AG08396 (cell line): ENCODE measurements around the gene OR6C70.
"Not testable (repeated sequence)": the region's sequence is repeated elsewhere in the genome, so short reads cannot be mapped to it uniquely, and the experiment has no call there.

ENCODE experiments used
- DNase-seq: peaks from one replicate; pipeline ENCODE4 v3.0.0; 2012; ENCODE audit warnings: low spot score, mixed read lengths

OR6C70 gene

DNA sequence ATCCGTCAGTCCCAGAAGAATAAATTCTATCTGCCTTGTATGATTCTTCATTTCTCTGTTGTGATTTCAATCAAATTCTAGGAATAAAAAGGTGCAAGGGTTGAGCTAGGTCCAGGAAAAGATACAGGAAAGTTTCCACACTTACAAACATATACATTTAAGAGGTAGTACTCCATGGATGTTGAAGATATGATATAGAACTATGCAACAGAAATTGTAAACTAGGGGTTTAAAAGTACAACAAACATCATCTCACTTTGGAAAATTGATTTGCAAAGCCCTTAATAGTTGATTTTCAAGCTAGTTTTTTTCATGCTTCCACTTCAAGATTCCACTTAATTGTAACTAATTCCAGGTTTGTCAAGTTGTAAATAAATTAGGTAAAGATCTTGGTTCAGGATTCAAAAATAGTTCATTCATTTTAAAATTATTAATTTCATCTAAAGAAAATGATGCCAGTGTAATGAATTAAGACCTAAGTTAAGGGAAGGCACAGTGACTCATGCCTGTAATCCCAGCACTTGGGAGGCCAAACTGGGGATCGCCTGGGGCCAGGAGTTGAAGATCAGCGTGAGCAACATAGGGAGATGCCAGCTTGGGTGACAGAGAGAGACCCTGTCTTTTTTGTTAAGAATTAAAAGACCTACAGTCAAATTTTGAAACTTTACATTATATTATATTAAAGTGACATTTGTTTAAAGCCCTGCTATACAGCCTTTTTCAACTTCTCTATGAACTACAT is at the start of gene OR6C70:
Gene OR6C70 (minus strand): TSS at position 51 of the 742 bp plus-strand sequence. CDS start 0 bp downstream, at position 51.
- DNase-seq, result no peak

DNA sequence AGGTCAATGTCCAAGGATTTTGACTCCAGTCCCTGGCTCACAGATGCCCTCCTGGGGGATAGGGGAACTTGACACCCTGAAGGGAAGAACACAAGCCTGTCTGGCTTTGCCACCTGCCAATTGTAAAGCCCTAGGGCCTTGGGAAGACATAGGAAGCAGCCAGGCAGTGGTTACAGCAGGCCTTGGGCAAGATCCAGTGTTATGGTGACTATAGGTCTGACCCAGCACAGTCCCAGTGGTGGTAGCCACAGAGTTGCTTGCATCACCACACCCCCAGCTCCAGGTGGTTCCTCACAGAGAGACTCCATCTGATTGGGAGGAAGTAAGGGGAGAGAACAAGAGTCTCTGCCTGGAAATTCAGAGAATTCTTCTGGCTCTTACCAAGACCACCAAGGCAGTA is 46.5 kb upstream of the OR6C70 start:
- DNase-seq, result no peak

DNA sequence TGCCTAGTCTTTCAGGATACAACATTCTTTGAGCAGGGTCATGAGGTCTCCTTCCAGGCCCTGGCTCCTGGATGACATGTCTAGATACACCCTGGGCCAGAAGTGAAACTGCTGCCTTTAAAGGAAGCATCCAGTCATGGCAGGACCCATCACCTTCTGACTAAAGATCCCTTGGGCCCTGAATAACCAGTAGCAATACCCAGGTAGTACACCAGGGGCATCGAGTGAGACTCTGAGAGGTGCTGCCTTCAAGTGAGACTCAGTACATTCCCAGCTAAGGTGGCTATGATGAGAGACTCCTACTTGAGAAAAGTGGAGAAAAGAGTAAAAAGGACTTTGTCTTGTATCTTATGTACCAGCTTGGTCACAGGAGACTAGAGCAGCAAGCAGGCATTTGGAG is 45.8 kb upstream of the OR6C70 start:
- no peak for DNase-seq

DNA sequence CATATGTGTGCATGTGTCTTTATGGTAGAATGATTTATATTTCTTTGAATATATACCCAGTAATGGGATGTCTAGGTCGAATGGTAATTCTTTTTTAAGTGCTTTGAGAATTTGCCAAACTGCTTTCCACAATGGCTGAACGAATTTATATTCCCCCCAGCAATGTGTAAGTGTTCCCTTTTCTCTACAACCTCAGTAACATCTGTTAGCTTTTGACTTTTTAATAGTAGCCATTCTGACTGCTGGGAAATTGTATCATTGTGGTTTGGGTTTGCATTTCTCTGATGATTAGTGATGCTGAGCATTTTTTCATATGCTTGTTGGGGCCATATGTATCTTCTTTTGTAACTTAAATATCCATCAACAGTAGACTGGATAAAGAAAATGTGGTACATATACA is 31.7 kb upstream of the OR6C70 start:
- DNase-seq, result no peak

DNA sequence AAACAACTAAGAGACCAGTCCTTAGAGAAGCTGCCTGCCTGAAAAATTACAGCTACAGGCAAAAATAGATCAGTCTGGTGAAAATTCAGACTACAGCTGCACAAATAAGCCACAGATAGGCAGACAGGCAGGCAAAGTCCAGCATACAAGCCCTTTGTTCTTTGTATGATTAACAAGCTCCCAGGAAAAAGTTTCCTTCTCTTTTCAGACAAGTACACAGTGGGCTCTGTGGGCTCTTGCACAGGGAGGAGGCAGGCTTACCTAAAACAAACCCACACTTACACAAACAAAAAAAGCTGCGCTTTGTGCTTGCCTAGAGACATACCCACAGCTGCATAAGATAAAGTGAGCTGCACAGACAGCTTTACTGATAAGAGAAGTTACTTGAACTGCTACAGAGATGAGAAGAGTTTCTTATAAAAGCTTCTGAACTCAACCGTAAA is 29.9 kb upstream of the OR6C70 start:
- no peak for DNase-seq

DNA sequence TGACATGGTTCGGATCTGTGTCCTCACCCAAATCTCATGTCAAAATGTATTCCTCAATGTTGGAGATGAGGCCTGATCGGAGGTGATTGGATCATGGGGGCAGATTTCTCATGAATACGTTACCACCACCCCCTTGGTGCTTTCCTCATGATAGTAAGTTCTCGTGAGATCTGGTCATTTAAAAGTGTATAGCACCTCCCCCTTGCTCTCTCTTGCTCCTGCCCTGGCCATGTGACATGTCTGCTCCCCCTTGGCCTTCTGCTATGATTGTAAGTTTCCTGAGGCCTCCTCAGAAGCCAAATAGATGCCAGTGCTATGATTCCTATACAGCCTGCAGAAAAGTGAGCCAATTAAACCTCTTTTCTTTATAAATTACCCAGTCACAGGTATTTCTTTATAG is 29.3 kb upstream of the OR6C70 start:
- DNase-seq, result no peak

DNA sequence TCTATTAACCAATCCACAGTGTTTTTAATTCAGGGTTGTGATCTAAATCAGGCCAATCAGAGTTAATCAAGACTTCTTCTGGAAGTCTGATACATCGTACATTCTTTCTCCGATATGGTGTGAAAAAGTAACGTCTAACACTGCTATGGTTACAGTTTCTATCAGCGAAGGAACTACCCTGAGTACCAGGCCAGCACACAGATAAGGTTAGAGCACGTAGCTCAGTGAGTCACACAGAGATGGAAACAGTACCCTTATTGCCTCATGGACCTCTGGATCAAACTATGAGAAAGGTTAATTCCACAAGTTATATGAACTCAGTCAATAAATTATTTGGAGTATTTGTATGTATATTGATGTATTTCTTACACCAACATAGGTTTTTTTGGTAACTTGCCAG is 25.6 kb upstream of the OR6C70 start:
- no peak for DNase-seq

DNA sequence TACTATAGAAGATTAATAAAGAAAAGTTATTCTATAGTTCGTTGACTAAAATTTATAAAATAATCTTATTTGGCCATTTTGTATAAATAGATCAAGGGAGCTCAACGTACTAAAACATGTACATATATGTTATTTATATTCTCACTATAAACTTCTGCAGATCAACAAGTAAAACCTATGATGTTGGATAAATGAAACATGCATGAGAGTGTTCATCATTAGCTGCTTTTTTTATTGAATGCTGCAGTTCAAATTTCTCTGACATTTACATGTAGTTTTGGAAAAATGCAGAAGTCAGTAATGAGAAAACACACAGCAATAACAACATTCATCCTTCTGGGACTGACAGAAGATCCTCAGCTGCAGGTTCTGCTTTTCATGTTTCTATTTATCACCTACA is 22.1 kb upstream of the OR6C70 start, which contains the start of gene OR6C68:
Gene OR6C68 (plus strand): TSS at position 301 of the 400 bp plus-strand sequence. CDS start 0 bp downstream, at position 301.
- DNase-seq, result no peak

DNA sequence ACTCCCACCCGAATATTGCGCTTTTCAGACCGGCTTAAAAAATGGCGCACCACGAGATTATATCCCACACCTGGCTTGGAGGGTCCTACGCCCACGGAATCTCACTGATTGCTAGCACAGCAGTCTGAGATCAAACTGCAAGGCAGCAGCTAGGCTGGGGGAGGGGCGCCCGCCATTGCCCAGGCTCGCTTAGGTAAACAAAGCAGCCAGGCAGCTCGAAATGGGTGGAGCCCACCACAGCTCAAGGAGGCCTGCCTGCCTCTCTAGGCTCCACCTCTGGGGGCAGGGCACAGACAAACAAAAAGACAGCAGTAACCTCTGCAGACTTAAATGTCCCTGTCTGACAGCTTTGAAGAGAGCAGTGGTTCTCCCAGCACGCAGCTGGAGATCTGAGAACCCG is 14.3 kb upstream of the OR6C70 start:
- DNase-seq, result not testable (repeated sequence)

DNA sequence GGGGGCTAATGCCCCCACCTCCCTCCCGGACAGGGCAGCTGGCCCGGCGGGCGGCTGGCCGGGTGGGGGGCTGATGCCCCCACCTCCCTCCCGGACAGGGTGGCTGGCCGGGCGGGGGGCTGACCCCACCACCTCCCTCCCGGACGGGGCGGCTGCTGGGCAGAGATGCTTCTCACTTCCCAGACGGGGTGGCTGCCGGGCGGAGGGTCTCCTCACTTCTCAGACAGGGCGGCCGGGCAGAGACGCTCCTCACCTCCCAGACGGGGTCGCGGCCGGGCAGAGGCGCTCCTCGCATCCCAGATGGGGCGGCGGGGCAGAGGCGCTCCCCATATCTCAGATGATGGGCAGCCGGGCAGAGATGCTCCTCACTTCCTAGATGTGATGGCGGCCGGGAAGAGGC is 9.2 kb upstream of the OR6C70 start:
- not testable (repeated sequence) for DNase-seq

DNA sequence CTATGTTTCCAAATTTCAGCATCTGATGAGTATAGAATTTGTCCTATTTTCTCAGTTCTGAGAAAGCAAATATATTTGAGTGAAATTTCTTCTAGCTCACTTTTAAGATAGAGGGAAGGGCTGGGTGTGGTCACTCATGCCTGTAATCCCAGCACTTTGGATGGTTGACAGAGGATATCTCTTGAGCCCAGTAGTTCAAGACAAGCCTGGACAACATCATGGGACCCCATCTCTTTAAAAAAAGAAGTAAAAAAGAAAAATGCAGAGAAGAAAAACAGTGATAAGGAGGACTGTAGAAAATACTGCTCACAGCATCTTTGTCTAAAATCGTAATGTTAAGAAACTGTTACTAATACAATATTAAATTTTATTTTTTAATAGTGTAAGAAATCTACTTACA is 2.3 kb upstream of the OR6C70 start:
- no peak for DNase-seq

DNA sequence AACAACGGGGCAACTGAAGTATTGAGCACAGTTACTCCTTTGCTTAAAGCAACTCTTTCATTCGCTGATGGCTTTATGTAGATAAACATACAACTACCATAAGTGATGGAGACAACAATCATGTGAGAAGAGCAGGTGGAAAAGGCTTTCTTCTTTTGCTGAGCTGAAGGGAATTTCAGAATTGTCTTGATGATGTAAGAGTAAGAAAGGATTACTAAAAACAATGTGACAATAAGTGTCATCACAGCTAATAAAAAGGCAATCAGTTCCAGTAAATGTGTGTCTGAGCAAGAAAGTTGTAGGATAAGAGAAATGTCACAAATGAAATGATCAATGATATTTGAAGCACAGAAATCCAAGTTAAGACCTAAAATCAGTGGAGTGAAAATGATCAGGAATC is 647 bp downstream of the OR6C70 start:
- DNase-seq, result no peak

DNA sequence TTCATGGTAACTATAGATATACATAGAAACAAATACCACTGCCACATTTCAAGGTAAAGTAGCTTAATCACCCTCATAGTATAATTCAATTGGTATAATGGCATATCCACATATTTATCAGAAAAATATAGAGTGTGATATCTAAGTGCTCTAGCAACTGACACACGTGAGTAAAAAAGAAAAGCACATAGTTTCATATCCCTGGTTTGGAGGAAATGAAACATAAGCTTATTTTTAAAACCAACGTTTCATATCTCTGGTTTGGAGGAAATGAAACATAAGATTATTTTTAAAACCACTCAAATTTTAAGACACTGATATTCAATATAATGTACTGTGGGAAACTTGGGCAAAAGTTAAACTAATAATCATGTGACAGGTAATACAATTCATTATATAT is 2.1 kb downstream of the OR6C70 start:
- DNase-seq, result no peak

DNA sequence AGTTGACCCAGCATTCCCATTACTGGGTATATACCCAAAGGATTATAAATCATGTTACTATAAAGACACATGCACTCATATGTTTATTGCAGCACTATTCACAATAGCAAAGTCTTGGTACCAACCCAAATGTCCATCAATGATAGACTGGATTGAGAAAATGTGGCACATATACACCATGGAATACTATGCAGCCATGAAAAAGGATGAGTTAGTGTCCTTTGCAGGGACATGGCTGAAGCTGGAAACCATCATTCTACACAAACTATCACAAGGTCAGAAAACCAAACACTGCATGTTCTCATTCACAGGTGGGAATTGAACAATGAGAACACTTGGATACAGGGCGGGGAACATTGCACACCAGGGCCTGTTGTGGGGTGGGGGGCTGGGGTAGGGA is 5.0 kb downstream of the OR6C70 start:
- DNase-seq, result not testable (repeated sequence)

DNA sequence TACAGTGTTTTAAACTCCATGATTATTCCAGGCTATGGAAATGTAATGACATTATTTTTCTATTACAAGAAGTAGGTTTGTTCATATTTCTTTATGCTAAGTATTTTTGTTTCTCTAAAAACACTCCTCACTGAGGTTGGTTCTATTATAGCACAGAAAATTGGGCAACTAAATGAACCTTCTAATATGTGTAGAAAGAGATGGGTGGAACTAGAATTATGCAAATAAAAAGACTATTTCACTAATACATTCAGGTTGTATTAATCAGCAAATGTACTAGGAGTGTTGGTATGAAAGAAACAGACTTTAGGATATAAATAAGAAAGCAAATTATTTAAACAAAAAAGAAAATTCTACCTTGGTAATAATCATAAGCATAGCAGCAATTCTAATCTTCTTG is 21.1 kb downstream of the OR6C70 start:
- DNase-seq, result no peak

DNA sequence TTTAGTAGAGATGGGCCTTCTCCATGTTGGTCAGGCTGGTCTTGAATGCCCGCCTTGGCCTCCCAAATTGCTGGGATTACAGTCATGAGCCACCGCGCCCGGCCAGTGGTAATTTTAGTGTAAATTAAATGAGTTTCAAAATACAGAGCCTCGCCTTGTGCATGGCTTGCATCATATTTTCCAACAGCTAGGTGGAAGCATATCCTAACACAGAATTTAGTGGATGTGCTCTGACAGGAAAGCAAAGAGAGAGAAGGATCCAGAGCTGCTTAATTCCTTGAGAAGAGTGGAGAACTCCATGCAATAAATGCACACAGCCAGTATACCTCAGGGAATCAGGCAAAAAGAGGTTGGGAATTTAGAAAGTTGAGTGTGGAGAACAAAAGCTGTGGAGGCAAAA is 23.6 kb downstream of the OR6C70 start:
- DNase-seq, result no peak

DNA sequence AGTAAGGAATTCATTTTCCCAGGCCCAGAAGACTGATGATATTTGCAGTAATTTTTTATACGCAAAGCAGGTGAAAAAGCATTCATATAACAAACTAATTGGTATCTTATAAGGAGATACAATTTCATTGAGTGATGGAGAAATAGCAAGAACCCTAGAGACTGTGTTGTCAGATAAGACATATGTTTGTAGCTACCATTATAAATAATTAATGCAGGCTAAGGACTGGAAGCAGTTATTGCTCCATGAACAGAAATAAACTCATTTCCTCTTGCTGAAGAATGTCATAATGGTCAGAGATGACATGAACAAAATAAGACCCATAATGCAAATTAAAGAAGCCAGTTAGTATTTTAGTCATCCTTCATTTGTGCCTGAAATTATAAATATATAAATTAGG is 24.6 kb downstream of the OR6C70 start:
- no peak for DNase-seq

DNA sequence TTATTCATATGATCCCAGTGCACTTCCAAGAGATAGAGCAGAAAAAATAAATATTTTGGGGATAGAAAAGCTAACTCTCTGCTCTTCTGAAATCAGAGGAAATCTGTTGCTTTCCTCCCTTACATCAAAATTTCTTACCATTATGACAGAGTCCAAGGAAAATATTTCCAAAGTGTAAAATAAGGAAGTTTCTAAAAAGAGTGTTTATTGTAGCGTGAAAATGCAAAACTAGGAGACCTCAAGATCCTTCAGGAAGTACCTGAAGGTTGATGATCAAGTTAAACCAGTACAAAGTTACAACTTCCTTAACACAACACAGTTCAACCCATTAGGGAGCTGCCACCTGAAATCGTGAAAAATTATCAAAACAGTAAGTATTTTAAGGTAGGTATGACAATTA is 26.2 kb downstream of the OR6C70 start, which contains the start of gene OR6C2:
Gene OR6C2 (plus strand): TSS at position 301 of the 400 bp plus-strand sequence. CDS start 8,138 bp downstream, outside the sequence.
- no peak for DNase-seq

DNA sequence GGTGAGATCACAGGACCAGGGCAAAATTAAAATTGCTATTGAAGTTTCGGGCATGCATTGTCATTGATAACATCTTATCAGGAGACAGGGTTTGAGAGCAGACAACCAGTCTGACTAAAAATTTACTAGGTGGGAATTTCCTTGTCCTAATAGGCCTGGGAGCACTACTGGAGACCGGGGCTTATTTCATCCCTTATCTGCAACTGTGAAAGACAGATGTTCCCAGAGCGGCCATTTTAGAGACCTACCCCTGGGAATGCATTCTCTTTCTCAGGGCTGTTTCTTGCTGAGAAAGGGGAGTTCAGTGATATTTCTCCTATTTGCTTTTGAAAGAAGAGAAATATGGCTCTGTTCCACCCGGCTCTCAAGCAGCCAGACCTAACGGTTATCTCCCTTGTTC is 28.7 kb downstream of the OR6C70 start:
- DNase-seq, result not testable (repeated sequence)

DNA sequence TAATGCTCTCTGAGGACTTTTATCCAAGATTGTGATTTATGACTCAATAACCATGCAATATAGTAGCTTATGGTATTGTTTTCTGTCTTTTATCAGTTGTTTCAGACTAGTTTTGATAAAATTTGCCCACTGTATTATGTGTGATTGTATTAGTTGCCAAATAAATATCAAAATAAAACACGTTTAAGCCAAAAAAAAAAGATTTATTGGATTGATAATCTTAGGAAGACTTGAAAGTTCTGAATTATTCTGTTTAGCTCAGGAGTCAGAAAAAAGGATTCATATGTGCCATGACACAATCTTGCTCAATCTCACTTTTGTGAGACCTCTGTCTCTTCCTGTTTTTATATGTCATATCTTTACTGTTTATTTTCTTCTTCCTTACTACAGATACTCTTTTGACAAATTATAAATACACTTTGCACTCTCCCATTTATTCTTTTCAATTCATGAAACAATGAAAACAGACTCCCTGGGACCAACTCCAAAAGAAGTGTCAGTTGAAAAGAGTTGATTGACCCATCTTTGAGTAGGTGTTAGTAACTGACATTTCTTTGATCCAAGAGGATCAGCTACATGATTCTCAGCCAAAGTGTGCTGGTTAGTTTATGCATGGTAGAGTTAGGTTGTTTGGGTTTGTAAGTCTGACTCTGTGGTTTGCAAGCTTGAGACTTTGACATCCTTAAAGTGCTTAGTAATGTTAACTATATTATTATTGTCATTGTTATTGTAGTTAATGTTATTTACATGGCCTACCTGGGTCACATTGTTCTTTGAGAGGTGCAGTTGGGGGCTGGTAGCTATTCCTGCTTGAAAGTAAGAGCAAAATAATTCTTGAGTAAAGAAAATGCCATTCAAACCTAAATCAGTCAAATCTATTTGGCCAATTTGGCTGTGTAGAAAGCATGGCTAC is 41.4 kb downstream of the OR6C70 start:
- DNase-seq, result no peak

DNA sequence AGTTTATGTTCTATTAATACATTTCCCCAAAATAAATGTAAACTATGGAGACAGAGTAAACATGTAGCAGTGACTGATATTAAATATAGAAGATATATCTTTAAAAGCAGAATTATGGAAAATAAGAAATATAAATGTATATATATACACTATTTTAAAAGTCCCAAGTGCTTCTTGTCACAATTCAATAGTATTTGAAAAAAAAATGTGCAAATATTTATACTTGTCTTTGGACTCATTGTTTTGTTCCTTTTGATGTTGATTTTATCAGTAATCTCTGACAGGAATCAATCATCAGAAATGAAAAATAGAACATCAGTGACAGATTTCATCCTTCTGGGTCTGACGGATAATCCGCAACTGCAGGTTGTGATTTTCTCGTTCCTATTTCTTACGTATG is 44.0 kb downstream of the OR6C70 start, which contains the start of gene OR6C76:
Gene OR6C76 (plus strand): TSS at position 301 of the 400 bp plus-strand sequence. CDS start 0 bp downstream, at position 301.
- DNase-seq, result no peak

DNA sequence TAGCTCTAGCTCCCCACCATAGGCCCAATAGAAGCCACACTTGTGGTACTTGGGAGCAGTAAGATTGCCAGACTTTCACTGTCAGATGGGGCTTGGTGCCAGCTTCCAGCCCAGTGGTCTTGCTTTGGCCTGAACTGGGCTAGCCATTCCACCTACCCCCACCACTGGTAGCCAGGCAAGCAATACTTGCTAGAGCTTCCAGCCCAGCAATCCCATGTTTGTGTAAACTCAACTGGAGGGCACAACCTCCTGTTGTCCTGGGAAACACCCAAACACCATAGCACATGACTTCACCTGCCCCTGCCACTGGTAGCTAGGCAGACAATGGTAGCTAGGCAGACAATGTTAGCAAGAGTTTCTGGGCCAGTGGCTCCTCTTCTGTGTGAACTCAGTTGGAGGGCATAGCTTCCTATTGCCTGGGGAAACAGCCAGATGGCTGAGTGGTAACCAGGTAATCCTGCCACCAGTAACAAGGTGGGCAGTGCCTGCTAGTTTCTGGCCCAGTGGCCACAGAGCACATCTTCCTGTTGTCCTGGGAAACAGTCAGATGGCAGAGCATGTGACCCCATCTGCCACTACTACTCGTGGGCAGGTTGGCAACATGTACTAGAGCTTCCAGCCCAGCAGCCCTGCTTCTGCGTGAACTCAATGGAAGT is 49.5 kb downstream of the OR6C70 start:
- no peak for DNase-seq
